ENCODE data around the gene ADAMTS5.

ADAMTS5 gene

GRCh38 chr21:26967062-26967913 lies at the start of gene ADAMTS5:
Gene ADAMTS5, minus strand, starts transcription at chr21:26967088. Its CDS starts 697 bp downstream, at chr21:26966391.
- DNase-seq (ENCODE audit: low read depth, low spot score) = no peak

GRCh38 chr21:27001526-27001925 lies 34.6 kb upstream of the ADAMTS5 start:
- no peak for DNase-seq (ENCODE audit: low read depth, low spot score)

GRCh38 chr21:26983576-26983975 lies 16.7 kb upstream of the ADAMTS5 start:
- DNase-seq (ENCODE audit: low read depth, low spot score) = no peak

GRCh38 chr21:26982767-26983166 lies 15.9 kb upstream of the ADAMTS5 start:
- no peak for DNase-seq (ENCODE audit: low read depth, low spot score)

- DNase-seq (ENCODE audit: low read depth, low spot score) = no peak
Observed at GRCh38 chr21:26977746-26978145, 10.9 kb upstream of the ADAMTS5 start.

- no peak for DNase-seq (ENCODE audit: low read depth, low spot score)
Observed at GRCh38 chr21:26973226-26973625, 6.3 kb upstream of the ADAMTS5 start.

GRCh38 chr21:26972192-26972591 lies 5.3 kb upstream of the ADAMTS5 start:
- DNase-seq (ENCODE audit: low read depth, low spot score) = no peak

GRCh38 chr21:26969971-26970725 lies 3.3 kb upstream of the ADAMTS5 start:
- no peak for DNase-seq (ENCODE audit: low read depth, low spot score)

- no peak for DNase-seq (ENCODE audit: low read depth, low spot score)
Observed at GRCh38 chr21:26966649-26967061, 233 bp downstream of the ADAMTS5 start.

- no peak for DNase-seq (ENCODE audit: low read depth, low spot score)
Observed at GRCh38 chr21:26965907-26966581, 844 bp downstream of the ADAMTS5 start.

- no peak for DNase-seq (ENCODE audit: low read depth, low spot score)
Observed at GRCh38 chr21:26965040-26965906, 1.6 kb downstream of the ADAMTS5 start.

- DNase-seq (ENCODE audit: low read depth, low spot score) = no peak
Observed at GRCh38 chr21:26964170-26964778, 2.6 kb downstream of the ADAMTS5 start.

GRCh38 chr21:26962621-26963181 lies 4.2 kb downstream of the ADAMTS5 start:
- no peak for DNase-seq (ENCODE audit: low read depth, low spot score)

- no peak for DNase-seq (ENCODE audit: low read depth, low spot score)
Observed at GRCh38 chr21:26961698-26962097, 5.2 kb downstream of the ADAMTS5 start.

- DNase-seq (ENCODE audit: low read depth, low spot score) = no peak
Observed at GRCh38 chr21:26958788-26959187, 8.1 kb downstream of the ADAMTS5 start.

- DNase-seq (ENCODE audit: low read depth, low spot score) = no peak
Observed at GRCh38 chr21:26956813-26957212, 10.1 kb downstream of the ADAMTS5 start.

GRCh38 chr21:26956216-26956615 lies 10.7 kb downstream of the ADAMTS5 start:
- no peak for DNase-seq (ENCODE audit: low read depth, low spot score)

GRCh38 chr21:26954662-26955121 lies 12.2 kb downstream of the ADAMTS5 start:
- DNase-seq (ENCODE audit: low read depth, low spot score) = no peak

- DNase-seq (ENCODE audit: low read depth, low spot score) = no peak
Observed at GRCh38 chr21:26952374-26953066, 14.4 kb downstream of the ADAMTS5 start.

- DNase-seq (ENCODE audit: low read depth, low spot score) = no peak
Observed at GRCh38 chr21:26949830-26950229, 17.1 kb downstream of the ADAMTS5 start.
